Measurements from ENCODE around the gene ANKMY2.
"Not testable (repeated sequence)": the region's sequence is repeated elsewhere in the genome, so short reads cannot be mapped to it uniquely, and the experiment has no call there.

- not testable (repeated sequence) for TF ChIP-seq CTCF, POLR2A (IDR thresholded peaks at IDR 0.05)
Observed at GRCh38 chr7:16595596-16595995, 50.0 kb downstream of the ANKMY2 start.
